Endothelial cell of umbilical vein (primary cell): ENCODE data around the gene PRM3. TPM values are rescaled to one million over a fixed set of nuclear protein-coding genes. Genes with fewer than 3 reads are reported as not detected.

Source experiments
- BruUV-seq: library from RNA; stranded (reverse); fragments of 400-500 nt; replicated peaks from 2 replicates; lab custom pipeline; 2021; lab: Mats Ljungman, UMichigan
- CTCF ChIA-PET: fragments of 300-600, 350-600 bp; sonication (Branson Sonifier 250); formaldehyde crosslinking; loops from one replicate; lab custom pipeline; 2021; ENCODE audit warnings: antibody characterized with exemption, inconsistent platforms; lab: Charles Lee
- POLR2A ChIA-PET: fragments of 300-600, 350-600 bp; sonication (Branson Sonifier 250); formaldehyde crosslinking; loops from one replicate; lab custom pipeline; 2021; ENCODE audit warnings: antibody characterized with exemption, inconsistent platforms; lab: Charles Lee
- DNase-seq: peaks from one replicate; pipeline ENCODE4 v3.0.0-alpha.2; 2011; ENCODE audit warnings: low read depth, low spot score
- FAIRE-seq: peaks from 2 replicates; lab custom pipeline; 2011; peaks lifted over from hg19 to GRCh38; lab: Jason Lieb, UNC
- H2AFZ ChIP-seq: 2 replicates; pipeline ENCODE4 v1.6.0; 2012; ENCODE audit warnings: low read depth, low read length, control low read depth, inconsistent platforms
- H3K27ac ChIP-seq: 2 replicates; pipeline ENCODE4 v1.5.1; 2011; ENCODE audit warnings: low read depth, mild to moderate bottlenecking, control low read depth, low read length, moderate library complexity; ENCODE audit not compliant: insufficient read depth
- H3K27me3 ChIP-seq, 2 experiments: 2 replicates each; pipeline versions ENCODE4 v1.6.0 to v1.6.1; 2011; ENCODE audit warnings: low read length in 2 of 2, mixed read lengths in 1 of 2; ENCODE audit not compliant: control insufficient read depth in 2 of 2, insufficient read depth in 2 of 2
- H3K36me3 ChIP-seq, 2 experiments: 2 replicates in 1 of 2; 3 replicates in 1 of 2; pipeline ENCODE4 v1.5.1; 2011; ENCODE audit warnings: low read length in 2 of 2, mild to moderate bottlenecking in 1 of 2, moderate library complexity in 1 of 2; ENCODE audit not compliant: control insufficient read depth in 2 of 2, insufficient read depth in 2 of 2; ENCODE audit errors: extremely low read depth in 1 of 2
- H3K4me1 ChIP-seq: 3 replicates; pipeline ENCODE4 v1.5.1; 2011; ENCODE audit warnings: mild to moderate bottlenecking, low read length; ENCODE audit not compliant: control insufficient read depth, insufficient read depth; ENCODE audit errors: extremely low read depth
- H3K4me2 ChIP-seq: 2 replicates; pipeline ENCODE4 v1.6.1; 2011; ENCODE audit warnings: low read length, control low read depth, mixed read lengths; ENCODE audit not compliant: insufficient read depth
- H3K4me3 ChIP-seq, 3 experiments: fragments of 200-600 bp in 1 of 3; sonication (generic), shearing (Covaris generic) in 1 of 3; replicated peaks in 1 of 3; 2 replicates each; pipeline ENCODE4 v1.5.1; 2011 to 2016; ENCODE audit warnings: control low read depth in 3 of 3, low read length in 3 of 3, mild to moderate bottlenecking in 2 of 3, inconsistent platforms in 1 of 3, low read depth in 1 of 3, moderate library complexity in 1 of 3; ENCODE audit not compliant: insufficient read depth in 1 of 3
- H3K79me2 ChIP-seq: 2 replicates; pipeline ENCODE4 v1.6.0; 2012; ENCODE audit warnings: low read length, inconsistent platforms; ENCODE audit not compliant: control insufficient read depth, insufficient read depth
- H3K9ac ChIP-seq: replicated peaks from 2 replicates; pipeline ENCODE3; 2011; ENCODE audit warnings: low read length, control low read depth; ENCODE audit not compliant: insufficient read depth; ENCODE audit errors: extremely low read depth
- H3K9me1 ChIP-seq: replicated peaks from 3 replicates; pipeline ENCODE4 v1.6.0; 2011; ENCODE audit warnings: mild to moderate bottlenecking, low read length; ENCODE audit not compliant: control insufficient read depth, insufficient read depth; ENCODE audit errors: extremely low read depth
- H3K9me3 ChIP-seq: replicated peaks from 2 replicates; pipeline ENCODE4 v1.5.1; 2012; ENCODE audit warnings: low read length, inconsistent platforms; ENCODE audit not compliant: control insufficient read depth, insufficient read depth
- H4K20me1 ChIP-seq: replicated peaks from 2 replicates; pipeline ENCODE3; 2011; ENCODE audit warnings: mild to moderate bottlenecking, low read length; ENCODE audit not compliant: control insufficient read depth, insufficient read depth; ENCODE audit errors: extremely low read depth
- CTCF ChIP-seq, 2 donors: IDR thresholded peaks; 1 replicate in 1 of 2; 2 replicates in 1 of 2; pipeline ENCODE4 v1.5.1; 2011; ENCODE audit warnings: low read length in 2 of 2, mild to moderate bottlenecking in 2 of 2, moderate library complexity in 2 of 2, control low read depth in 1 of 2, inconsistent platforms in 1 of 2, low read depth in 1 of 2; ENCODE audit not compliant: insufficient read depth in 1 of 2; ENCODE audit errors: extremely low read depth in 1 of 2
- EZH2 ChIP-seq: IDR thresholded peaks from 2 replicates; pipeline ENCODE4 v1.6.1; 2012; ENCODE audit warnings: borderline replicate concordance, low read depth, mild to moderate bottlenecking, moderate library complexity, low read length, inconsistent platforms; ENCODE audit not compliant: severe bottlenecking
- FOS ChIP-seq: IDR thresholded peaks from 2 replicates; pipeline ENCODE4 v1.6.1; 2011; ENCODE audit warnings: mild to moderate bottlenecking, low read length, moderate library complexity, borderline replicate concordance; ENCODE audit not compliant: insufficient read depth
- GATA2 ChIP-seq: IDR thresholded peaks from 2 replicates; pipeline ENCODE4 v1.7.0; 2011; ENCODE audit warnings: low read depth, mild to moderate bottlenecking, moderate library complexity, mixed read lengths, low read length; ENCODE audit not compliant: insufficient read length, insufficient read depth
- JUN ChIP-seq: IDR thresholded peaks from 2 replicates; pipeline ENCODE4 v1.6.1; 2011; ENCODE audit warnings: borderline replicate concordance, low read depth; ENCODE audit not compliant: insufficient read length, insufficient read depth
- MYC ChIP-seq: IDR thresholded peaks from one replicate; pipeline ENCODE4 v1.6.1; 2011; ENCODE audit warnings: mild to moderate bottlenecking, low read depth, low read length
- POLR2A ChIP-seq: IDR thresholded peaks from 2 replicates; pipeline ENCODE4 v1.6.1; 2012; ENCODE audit warnings: low read depth, mild to moderate bottlenecking, control low read depth, low read length
- POLR2AphosphoS5 ChIP-seq: IDR thresholded peaks from 2 replicates; pipeline ENCODE4 v1.6.1; 2012; ENCODE audit warnings: low read depth, mild to moderate bottlenecking, control low read depth, low read length, moderate library complexity; ENCODE audit not compliant: insufficient read depth
- dilution Hi-C: fragments of 300-500 bp; cut with MboI; formaldehyde crosslinking; loops from one replicate; pipeline ENCODE4 v1.15.0; 2019; ENCODE audit warnings: low sequenced_read_pairs; ENCODE audit not compliant: extremely low pct_ligation_motif_present
- intact Hi-C: fragments of 100-400 bp; cut with micrococcal nuclease; formaldehyde crosslinking; loops from one replicate; pipeline ENCODE4 v1.10.0; 2022
- polyA plus RNA-seq, 4 experiments: library from polyadenylated mRNA; depleted of rRNA in 3 of 4; stranded (reverse) in 3 of 4; unstranded in 1 of 4; fragments of >200 nt; gene quantifications; 2 replicates each; pipeline versions ENCODE4 v1.2.1 to v1.2.3, GENCODE V29; 2011 to 2012; ENCODE audit warnings: missing spikeins in 1 of 4
- total RNA-seq: library from RNA; stranded (reverse); gene quantifications from 2 replicates; pipeline ENCODE4 v1.2.3, GENCODE V29; 2021
- TF ChIP-seq, protein P1 (sequence below): IDR thresholded peaks from 2 replicates; pipeline ENCODE4 v1.6.1; 2011; ENCODE audit not compliant: insufficient read depth, insufficient read length

Gene PRM3
- total and polyA plus RNA-seq, 2 donors (not counting 3 experiments of a cell fraction or from before 2014, with no cell fraction given) = not detected

DNA sequence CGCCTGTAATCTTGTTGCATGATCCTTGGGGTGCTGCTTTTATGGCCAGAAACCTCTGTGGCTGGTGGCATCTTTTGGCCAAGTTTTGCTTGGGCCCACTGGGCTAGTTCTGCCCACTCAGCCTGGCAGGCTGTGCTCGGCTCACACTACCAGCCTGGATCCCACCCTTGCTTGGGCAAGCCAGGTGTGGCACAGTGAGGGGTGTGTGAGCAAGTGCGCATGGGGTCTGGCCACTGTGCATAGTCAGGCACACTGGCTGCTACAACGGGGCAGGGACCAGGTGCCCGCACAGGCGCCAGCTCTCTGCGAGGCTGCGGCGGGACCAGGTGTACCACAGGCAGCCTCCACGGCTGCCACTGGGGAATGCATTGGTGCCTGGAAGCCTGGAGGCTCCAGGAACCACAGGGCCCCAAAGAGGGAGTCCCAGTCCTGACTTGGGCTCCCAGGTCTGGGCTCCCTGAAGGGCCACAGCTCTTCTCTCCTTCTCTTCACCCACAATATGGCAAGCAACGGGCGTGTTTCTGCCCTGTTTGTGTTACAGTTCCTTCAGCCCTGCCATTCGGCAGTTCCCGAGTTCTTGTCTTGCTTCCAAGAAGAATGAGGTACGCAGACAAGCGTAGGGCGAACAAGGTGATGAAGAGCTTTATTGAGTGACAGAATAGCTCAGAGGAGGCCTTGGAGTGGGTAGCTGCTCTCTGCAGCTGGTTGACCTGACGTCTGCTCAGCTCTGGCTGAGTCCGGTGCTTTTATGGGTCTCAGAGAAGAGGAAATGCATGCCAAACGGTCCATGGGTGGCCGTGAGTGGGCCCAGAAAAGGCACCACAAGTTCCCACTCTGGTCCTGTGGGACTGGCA, 34.4 kb upstream of the PRM3 start:
- Histone ChIP-seq H3K27ac (no peak overlapping the region), H3K4me3 (no peak overlapping the region), H4K20me1 (no peaks in the 10 kb centered on the region), H3K9me1 (no peaks in the 10 kb centered on the region), H3K4me1 (no peaks in the 10 kb centered on the region), H3K9ac (no peak overlapping the region), H3K4me2 (no peak overlapping the region), H3K9me3 (no peaks in the 10 kb centered on the region), H3K36me3 (no peaks in the 10 kb centered on the region), H3K79me2 (no peaks in the 10 kb centered on the region), H2AFZ (no peak overlapping the region), H3K27me3 (no peaks in the 10 kb centered on the region)
- intact Hi-C loops (no loop called here), dilution Hi-C loops (no loop called here)
- TF ChIP-seq JUN = no peak
- TF ChIP-seq, protein P1, sequence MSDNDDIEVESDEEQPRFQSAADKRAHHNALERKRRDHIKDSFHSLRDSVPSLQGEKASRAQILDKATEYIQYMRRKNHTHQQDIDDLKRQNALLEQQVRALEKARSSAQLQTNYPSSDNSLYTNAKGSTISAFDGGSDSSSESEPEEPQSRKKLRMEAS = no peak
- TF ChIP-seq CTCF (IDR thresholded peaks at IDR 0.05; ENCODE audit: extremely low read depth in 1 of 2, insufficient read depth in 1 of 2, low read depth in 1 of 2, low read length in 2 of 2) = no peak
- TF ChIP-seq GATA2 = no peak
- no peak for TF ChIP-seq POLR2AphosphoS5
- TF ChIP-seq POLR2A = no peak
- TF ChIP-seq EZH2 = no peak
- no peak for TF ChIP-seq FOS
- TF ChIP-seq MYC = no peak
- ChIA-PET POLR2A (no interaction called here), CTCF (no interaction called here)
- FAIRE-seq (no peak), DNase-seq (no peak)
- BruUV-seq = no TSS peak
